ENCODE data around the gene TSPAN18. TPM values are rescaled to one million over a fixed set of nuclear protein-coding genes. Genes with fewer than 3 reads are reported as not detected.

Gene TSPAN18
- total RNA-seq, 1 donor from 2014 or later = 46.4 TPM

DNA sequence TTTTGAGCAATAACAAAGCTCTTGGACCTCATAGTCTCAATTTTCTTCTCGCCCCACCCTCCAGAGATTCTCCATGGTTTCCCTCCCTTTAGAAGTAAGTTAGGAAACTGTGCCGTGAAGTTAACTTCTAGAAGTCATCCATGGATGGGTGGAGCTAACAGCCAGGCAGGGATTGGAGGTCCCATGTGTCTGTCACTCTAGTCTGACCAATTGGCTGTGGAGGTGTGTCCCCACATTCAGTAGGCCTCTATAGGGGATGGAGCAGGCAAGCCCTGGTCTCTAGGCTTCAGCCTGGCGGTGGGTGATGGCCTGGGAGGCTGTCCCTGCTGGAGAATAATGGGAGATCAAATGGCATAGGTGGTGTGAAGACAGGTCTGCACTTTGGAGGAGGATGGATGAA lies 173.2 kb downstream of the TSPAN18 start:
- H3K4me3 ChIP-seq = no peak overlapping the region
- H3K27ac ChIP-seq = no peak overlapping the region
- no peaks in the 10 kb centered on the region for H3K4me1 ChIP-seq
- no peaks in the 10 kb centered on the region for H3K27me3 ChIP-seq
- intact Hi-C loops (cut with DNase I) = loop anchor here (5.0 kb wide), 1 partner anchor 273 kb away; no protein-coding TSS in a partner anchor
- H3K36me3 ChIP-seq = no peaks in the 10 kb centered on the region
- DNase-seq (no peak), ATAC-seq (peak; percentile 31)
- no peak for TF ChIP-seq CTCF (IDR thresholded peaks at IDR 0.05)
- H3K9me3 ChIP-seq = no peaks in the 10 kb centered on the region

DNA sequence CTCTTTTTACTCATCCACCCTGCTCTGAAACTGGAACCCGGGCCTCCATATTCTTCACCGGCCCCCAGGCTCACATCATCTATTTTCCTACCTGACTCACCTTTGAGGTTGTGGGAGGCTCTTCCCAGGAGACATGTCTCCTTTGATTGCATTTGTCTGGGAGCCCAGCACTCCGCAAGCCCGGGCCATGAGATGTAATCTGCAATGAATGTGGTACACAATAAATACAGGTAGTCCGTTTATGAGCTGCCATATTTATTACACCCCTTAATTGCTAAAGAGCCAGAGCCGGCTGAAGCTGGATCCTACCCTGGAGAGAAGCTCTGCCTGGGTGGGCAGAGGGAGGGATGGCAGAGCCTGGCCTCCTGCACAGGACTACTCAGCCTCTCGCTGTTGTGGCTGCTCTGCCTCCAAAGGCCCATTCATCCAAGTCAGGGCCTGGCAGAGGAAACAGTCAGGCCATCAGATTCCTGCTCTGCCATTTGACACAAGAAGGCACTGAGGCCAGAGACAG lies 174.4 kb downstream of the TSPAN18 start:
- Histone ChIP-seq H3K9me3 (no peaks in the 10 kb centered on the region), H3K36me3 (no peaks in the 10 kb centered on the region), H3K27me3 (no peaks in the 10 kb centered on the region), H3K4me3 (no peak overlapping the region), H3K27ac (no peak overlapping the region), H3K4me1 (no peaks in the 10 kb centered on the region)
- TF ChIP-seq CTCF (IDR thresholded peaks at IDR 0.05) = no peak
- DNase-seq (no peak), ATAC-seq (no peak)
- intact Hi-C loops (cut with DNase I) = no loop called here

- Histone ChIP-seq H3K36me3 (no peaks in the 10 kb centered on the region), H3K9me3 (no peaks in the 10 kb centered on the region), H3K27me3 (no peaks in the 10 kb centered on the region), H3K27ac (no peak overlapping the region), H3K4me1 (no peaks in the 10 kb centered on the region), H3K4me3 (no peak overlapping the region)
- TF ChIP-seq CTCF (IDR thresholded peaks at IDR 0.05) = no peak
- no peak for ATAC-seq
- no peak for DNase-seq
- intact Hi-C loops (cut with DNase I) = no loop called here
These were observed 175.0 kb downstream of the TSPAN18 start for GRCh38 chr11:44901786-44902185.

DNA sequence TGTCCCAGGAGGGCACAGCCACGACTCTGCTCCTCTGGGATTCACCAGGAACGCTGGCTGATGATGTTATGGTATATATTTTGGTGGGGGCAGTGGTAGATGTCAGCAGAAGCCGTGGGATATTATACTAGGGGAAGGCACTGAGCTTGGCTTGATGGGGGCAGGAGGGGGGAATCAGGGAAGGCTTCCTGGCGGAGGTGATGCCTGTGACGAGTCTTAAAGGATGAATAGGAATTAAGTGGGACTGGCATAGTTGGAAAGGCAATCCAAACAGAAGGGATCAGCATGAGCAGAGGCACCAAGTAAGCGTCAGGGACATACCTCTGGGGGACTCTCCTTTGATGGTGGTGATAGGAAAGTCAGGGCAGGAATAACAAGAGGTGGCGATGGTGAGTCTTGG lies 176.3 kb downstream of the TSPAN18 start:
- no peak for TF ChIP-seq CTCF (IDR thresholded peaks at IDR 0.05)
- Histone ChIP-seq H3K27me3 (no peaks in the 10 kb centered on the region), H3K9me3 (no peaks in the 10 kb centered on the region), H3K27ac (no peak overlapping the region), H3K36me3 (no peaks in the 10 kb centered on the region), H3K4me3 (no peak overlapping the region), H3K4me1 (no peaks in the 10 kb centered on the region)
- intact Hi-C loops (cut with DNase I) = no loop called here
- DNase-seq = no peak
- no peak for ATAC-seq

- DNase-seq (no peak), ATAC-seq (no peak)
- intact Hi-C loops (cut with DNase I) = no loop called here
- Histone ChIP-seq H3K27me3 (no peaks in the 10 kb centered on the region), H3K27ac (no peak overlapping the region), H3K4me1 (no peaks in the 10 kb centered on the region), H3K36me3 (no peaks in the 10 kb centered on the region), H3K9me3 (no peaks in the 10 kb centered on the region), H3K4me3 (no peak overlapping the region)
- no peak for TF ChIP-seq CTCF (IDR thresholded peaks at IDR 0.05)
These were observed 176.8 kb downstream of the TSPAN18 start for GRCh38 chr11:44903518-44903917.
